ENCODE measurements around the gene MYPN.

Gene MYPN

DNA sequence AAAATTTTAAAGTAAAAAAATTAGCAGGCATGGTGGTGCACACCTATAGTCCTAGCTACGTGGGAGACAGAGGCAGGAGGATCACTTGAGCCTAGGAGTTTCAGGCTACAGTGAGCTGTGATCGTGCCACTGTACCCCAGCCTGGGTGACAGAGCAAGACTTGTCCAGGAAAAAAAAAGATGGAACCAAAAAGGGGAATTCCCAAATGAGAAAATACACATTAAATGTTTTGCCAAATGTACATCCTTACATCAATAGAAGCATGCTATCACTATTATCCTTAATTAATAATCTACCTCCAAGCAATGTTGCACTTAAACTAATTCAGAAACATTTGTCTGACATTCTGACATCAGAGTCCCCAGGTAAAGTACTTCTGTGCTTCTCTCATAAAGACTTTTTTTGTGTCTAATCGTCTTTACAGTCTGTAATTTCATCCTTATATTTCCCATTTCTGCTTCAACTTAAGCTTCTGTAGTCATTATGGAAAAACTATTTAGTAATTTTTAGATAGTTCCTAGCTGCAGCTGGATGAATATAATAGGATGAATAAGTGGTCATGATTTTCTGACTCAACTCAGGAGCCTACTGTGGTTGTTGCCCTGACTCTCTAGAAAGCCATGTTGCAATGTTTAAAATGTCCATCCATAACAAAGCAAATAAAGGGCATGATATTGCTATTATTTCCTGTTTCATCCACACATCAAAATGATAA is 57.7 kb downstream of the MYPN start:
- Histone ChIP-seq H3K4me1 (ENCODE audit: control insufficient read depth, insufficient read depth, low read length) (no peaks in the 10 kb centered on the region), H3K4me3 (ENCODE audit: low read depth, low read length) (no peak overlapping the region), H3K9me3 (ENCODE audit: control insufficient read depth, insufficient read depth, low read depth, low read length) (no peaks in the 10 kb centered on the region), H3K27ac (ENCODE audit: extremely low read depth, low read depth, low read length) (no peak overlapping the region), H3K36me3 (ENCODE audit: control insufficient read depth in 2 of 2, insufficient read depth in 1 of 2, low read length in 2 of 2) (no peaks in the 10 kb centered on the region)
- CTCF ChIA-PET: interaction anchor here (1.2 to 1.3 kb wide), 2 partner anchors 13 to 312 kb away, joined by 3 read pairs; no protein-coding TSS in a partner anchor
- POLR2A ChIA-PET: no interaction called here
- TF ChIP-seq ZNF157 (tag by site-specific recombination; IDR thresholded peaks at IDR 0.05): no peak
- TF ChIP-seq, protein P1, sequence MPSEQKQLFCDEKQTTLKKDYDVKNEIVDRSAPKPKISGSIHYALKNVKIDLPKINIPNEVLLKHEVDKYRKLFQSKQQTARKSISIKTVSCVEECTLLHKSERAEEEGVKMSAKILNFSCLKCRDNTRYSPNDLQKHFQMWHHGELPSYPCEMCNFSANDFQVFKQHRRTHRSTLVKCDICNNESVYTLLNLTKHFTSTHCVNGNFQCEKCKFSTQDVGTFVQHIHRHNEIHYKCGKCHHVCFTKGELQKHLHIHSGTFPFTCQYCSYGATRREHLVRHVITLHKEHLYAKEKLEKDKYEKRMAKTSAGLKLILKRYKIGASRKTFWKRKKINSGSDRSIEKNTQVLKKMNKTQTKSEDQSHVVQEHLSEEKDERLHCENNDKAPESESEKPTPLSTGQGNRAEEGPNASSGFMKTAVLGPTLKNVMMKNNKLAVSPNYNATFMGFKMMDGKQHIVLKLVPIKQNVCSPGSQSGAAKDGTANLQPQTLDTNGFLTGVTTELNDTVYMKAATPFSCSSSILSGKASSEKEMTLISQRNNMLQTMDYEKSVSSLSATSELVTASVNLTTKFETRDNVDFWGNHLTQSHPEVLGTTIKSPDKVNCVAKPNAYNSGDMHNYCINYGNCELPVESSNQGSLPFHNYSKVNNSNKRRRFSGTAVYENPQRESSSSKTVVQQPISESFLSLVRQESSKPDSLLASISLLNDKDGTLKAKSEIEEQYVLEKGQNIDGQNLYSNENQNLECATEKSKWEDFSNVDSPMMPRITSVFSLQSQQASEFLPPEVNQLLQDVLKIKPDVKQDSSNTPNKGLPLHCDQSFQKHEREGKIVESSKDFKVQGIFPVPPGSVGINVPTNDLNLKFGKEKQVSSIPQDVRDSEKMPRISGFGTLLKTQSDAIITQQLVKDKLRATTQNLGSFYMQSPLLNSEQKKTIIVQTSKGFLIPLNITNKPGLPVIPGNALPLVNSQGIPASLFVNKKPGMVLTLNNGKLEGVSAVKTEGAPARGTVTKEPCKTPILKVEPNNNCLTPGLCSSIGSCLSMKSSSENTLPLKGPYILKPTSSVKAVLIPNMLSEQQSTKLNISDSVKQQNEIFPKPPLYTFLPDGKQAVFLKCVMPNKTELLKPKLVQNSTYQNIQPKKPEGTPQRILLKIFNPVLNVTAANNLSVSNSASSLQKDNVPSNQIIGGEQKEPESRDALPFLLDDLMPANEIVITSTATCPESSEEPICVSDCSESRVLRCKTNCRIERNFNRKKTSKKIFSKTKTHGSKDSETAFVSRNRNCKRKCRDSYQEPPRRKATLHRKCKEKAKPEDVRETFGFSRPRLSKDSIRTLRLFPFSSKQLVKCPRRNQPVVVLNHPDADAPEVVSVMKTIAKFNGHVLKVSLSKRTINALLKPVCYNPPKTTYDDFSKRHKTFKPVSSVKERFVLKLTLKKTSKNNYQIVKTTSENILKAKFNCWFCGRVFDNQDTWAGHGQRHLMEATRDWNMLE (tag by site-specific recombination; conservative IDR thresholded peaks at IDR 0.05; ENCODE audit: low read depth): no peak
- TF ChIP-seq, protein P2, sequence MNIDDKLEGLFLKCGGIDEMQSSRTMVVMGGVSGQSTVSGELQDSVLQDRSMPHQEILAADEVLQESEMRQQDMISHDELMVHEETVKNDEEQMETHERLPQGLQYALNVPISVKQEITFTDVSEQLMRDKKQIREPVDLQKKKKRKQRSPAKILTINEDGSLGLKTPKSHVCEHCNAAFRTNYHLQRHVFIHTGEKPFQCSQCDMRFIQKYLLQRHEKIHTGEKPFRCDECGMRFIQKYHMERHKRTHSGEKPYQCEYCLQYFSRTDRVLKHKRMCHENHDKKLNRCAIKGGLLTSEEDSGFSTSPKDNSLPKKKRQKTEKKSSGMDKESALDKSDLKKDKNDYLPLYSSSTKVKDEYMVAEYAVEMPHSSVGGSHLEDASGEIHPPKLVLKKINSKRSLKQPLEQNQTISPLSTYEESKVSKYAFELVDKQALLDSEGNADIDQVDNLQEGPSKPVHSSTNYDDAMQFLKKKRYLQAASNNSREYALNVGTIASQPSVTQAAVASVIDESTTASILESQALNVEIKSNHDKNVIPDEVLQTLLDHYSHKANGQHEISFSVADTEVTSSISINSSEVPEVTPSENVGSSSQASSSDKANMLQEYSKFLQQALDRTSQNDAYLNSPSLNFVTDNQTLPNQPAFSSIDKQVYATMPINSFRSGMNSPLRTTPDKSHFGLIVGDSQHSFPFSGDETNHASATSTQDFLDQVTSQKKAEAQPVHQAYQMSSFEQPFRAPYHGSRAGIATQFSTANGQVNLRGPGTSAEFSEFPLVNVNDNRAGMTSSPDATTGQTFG (tag by site-specific recombination; IDR thresholded peaks at IDR 0.05; ENCODE audit: borderline replicate concordance): no peak
- no peak for TF ChIP-seq ZSCAN16 (tag by site-specific recombination; IDR thresholded peaks at IDR 0.05)
- no peak for TF ChIP-seq REPIN1 (tag by site-specific recombination; IDR thresholded peaks at IDR 0.05; ENCODE audit: low read depth)
- no peak for TF ChIP-seq ZNF416 (tag by site-specific recombination; IDR thresholded peaks at IDR 0.05)
- TF ChIP-seq ZNF692 (tag by site-specific recombination; IDR thresholded peaks at IDR 0.05): no peak
- no peak for TF ChIP-seq SCRT2 (tag by site-specific recombination; IDR thresholded peaks at IDR 0.05)
- no peak for TF ChIP-seq ZNF843 (tag by site-specific recombination; IDR thresholded peaks at IDR 0.05)

- ChIA-PET CTCF (interaction anchor here (0.6 to 1.3 kb wide), 3 partner anchors 13 to 331 kb away, joined by 3 read pairs; no protein-coding TSS in a partner anchor), POLR2A (no interaction called here)
- H3K36me3 ChIP-seq (ENCODE audit: control insufficient read depth in 2 of 2, insufficient read depth in 1 of 2, low read length in 2 of 2): no peaks in the 10 kb centered on the region
- TF ChIP-seq ZNF133 (tag by site-specific recombination; IDR thresholded peaks at IDR 0.05) (no peak), ZNF623 (tag by site-specific recombination; IDR thresholded peaks at IDR 0.05) (no peak)
- H3K27ac ChIP-seq (ENCODE audit: extremely low read depth, low read depth, low read length): no peak overlapping the region
- H3K9me3 ChIP-seq (ENCODE audit: control insufficient read depth, insufficient read depth, low read depth, low read length): no peaks in the 10 kb centered on the region
- H3K4me1 ChIP-seq (ENCODE audit: control insufficient read depth, insufficient read depth, low read length): no peaks in the 10 kb centered on the region
- H3K4me3 ChIP-seq (ENCODE audit: low read depth, low read length): no peak overlapping the region
Measured at GRCh38 chr10:68167586-68168189, 58.4 kb downstream of the MYPN start.
